ENCODE data around the gene TMEM87B. TPM values are rescaled to one million over a fixed set of nuclear protein-coding genes. Genes with fewer than 3 reads are reported as not detected.
"Not testable (repeated sequence)": the region's sequence is repeated elsewhere in the genome, so short reads cannot be mapped to it uniquely, and the experiment has no call there.

Gene TMEM87B
- total RNA-seq, 4 donors from 2014 or later: 11.9 to 20.1 (median 18.2) TPM

DNA sequence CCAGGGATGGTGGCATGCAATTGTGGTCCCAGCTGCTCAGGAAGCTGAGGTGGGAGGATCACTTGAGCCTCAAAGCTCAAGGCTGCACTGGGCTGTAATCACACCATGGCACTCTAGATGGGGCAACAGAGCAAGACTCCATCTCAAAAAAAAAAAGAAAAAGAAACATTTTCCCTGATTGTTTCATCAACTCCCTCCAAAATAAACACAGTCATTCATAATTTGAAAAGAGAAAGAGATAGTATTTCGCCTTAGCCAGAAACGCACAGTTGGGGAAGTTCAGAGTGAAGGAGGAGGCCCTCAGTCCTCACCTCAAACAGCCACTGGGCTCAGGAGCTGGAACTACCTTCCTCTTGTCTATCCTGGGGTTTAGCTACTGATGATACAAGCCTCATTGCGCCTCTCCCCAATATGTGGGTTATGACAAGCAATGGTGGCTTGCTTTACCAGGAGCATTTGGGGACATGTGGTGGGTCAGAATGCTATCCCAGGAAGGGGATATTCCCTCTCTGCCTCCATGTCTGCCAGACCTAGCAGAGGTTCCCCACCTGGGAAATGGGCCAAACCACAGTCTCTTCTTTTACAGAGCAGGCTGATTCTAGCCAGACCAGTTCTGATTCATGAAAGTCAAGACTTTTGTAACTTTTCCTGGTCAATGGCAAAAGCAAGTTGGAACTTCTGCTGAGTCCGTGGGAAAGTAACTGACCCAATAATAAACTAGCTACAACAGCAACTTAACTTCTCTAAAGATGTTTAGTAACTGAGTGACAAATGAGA is 22.2 kb upstream of the TMEM87B start:
- Histone ChIP-seq H3K27me3 (no peaks in the 10 kb centered on the region), H3K4me3 (no peak overlapping the region), H3K9me3 (no peaks in the 10 kb centered on the region), H3K36me3 (no peaks in the 10 kb centered on the region), H3K4me1 (peaks cover 0 to 34% (median 5%) of the 10 kb centered on the region in 4 donors), H3K27ac (peak overlapping the region in 2 of 4 donors; percentile 70 to 78)
- WGBS, 2 donors: 40 to 50% methylated on average over 4 of the region's 4 CpGs
- TF ChIP-seq POLR2A (IDR thresholded peaks at IDR 0.05) (no peak), CTCF (IDR thresholded peaks at IDR 0.05) (peak in 1 of 5 experiments; percentile 30), EP300 (IDR thresholded peaks at IDR 0.05) (peak in 1 of 2 donors; percentile 71)
- peak in 1 of 2 donors; percentile 51 for DNase-seq (ENCODE audit: low spot score in 2 of 2)

- 29 to 39% methylated on average over 1 of the region's 1 CpG for WGBS, 2 donors
Observed at GRCh38 chr2:112033600-112033999, 21.5 kb upstream of the TMEM87B start.

DNA sequence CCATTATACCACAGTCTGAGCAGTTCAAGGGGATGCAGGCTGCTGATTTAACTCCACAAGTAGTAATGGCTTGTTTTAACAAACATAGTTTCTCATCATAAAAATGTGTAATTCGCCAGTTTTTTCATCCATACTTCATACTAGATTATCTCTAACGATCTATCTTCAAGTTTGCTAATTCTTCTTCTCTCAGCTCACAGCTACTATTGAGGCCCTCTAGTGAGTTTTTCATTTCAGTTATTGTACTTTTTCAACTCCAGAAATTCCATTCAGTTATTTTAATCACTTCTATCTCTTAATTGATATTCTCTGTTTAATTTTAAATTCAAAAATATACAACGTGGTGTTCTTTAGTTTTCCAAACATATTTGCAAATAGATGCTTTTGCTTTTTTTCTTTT is 20.1 kb upstream of the TMEM87B start:
- no peak overlapping the region for H3K4me3 ChIP-seq
- no peak for TF ChIP-seq POLR2A (IDR thresholded peaks at IDR 0.05)
- no peak for TF ChIP-seq CTCF (IDR thresholded peaks at IDR 0.05)
- TF ChIP-seq EP300 (IDR thresholded peaks at IDR 0.05): no peak
- WGBS, 2 donors: 78 to 91% methylated on average over 3 of the region's 3 CpGs
- H3K27ac ChIP-seq: no peak overlapping the region
- no peaks in the 10 kb centered on the region for H3K9me3 ChIP-seq
- DNase-seq (ENCODE audit: low spot score in 2 of 2): no peak
- H3K4me1 ChIP-seq: peaks cover 0 to 34% (median 5%) of the 10 kb centered on the region in 4 donors
- H3K36me3 ChIP-seq: no peaks in the 10 kb centered on the region
- no peaks in the 10 kb centered on the region for H3K27me3 ChIP-seq

More at GRCh38 chr2:112033600-112033999, 21.5 kb upstream of the TMEM87B start:
- DNase-seq (ENCODE audit: low spot score in 2 of 2): no peak
- Histone ChIP-seq H3K27ac (peak overlapping the region in 1 of 4 donors; percentile 78), H3K36me3 (no peaks in the 10 kb centered on the region), H3K4me3 (no peak overlapping the region), H3K9me3 (no peaks in the 10 kb centered on the region), H3K4me1 (peaks cover 0 to 34% (median 5%) of the 10 kb centered on the region in 4 donors), H3K27me3 (no peaks in the 10 kb centered on the region)
- no peak for TF ChIP-seq EP300 (IDR thresholded peaks at IDR 0.05)
- TF ChIP-seq CTCF (IDR thresholded peaks at IDR 0.05): no peak
- no peak for TF ChIP-seq POLR2A (IDR thresholded peaks at IDR 0.05)

- Histone ChIP-seq H3K27ac (no peak overlapping the region), H3K36me3 (no peaks in the 10 kb centered on the region), H3K4me3 (no peak overlapping the region), H3K4me1 (peaks cover 0 to 34% (median 5%) of the 10 kb centered on the region in 4 donors), H3K9me3 (no peaks in the 10 kb centered on the region), H3K27me3 (no peaks in the 10 kb centered on the region)
- no peak for DNase-seq (ENCODE audit: low spot score in 2 of 2)
- 93 to 95% methylated on average over 1 of the region's 1 CpG for WGBS, 2 donors
- no peak for TF ChIP-seq EP300 (IDR thresholded peaks at IDR 0.05)
- TF ChIP-seq POLR2A (IDR thresholded peaks at IDR 0.05): no peak
- TF ChIP-seq CTCF (IDR thresholded peaks at IDR 0.05): no peak
Observed at GRCh38 chr2:112035786-112036185, 19.3 kb upstream of the TMEM87B start.

DNA sequence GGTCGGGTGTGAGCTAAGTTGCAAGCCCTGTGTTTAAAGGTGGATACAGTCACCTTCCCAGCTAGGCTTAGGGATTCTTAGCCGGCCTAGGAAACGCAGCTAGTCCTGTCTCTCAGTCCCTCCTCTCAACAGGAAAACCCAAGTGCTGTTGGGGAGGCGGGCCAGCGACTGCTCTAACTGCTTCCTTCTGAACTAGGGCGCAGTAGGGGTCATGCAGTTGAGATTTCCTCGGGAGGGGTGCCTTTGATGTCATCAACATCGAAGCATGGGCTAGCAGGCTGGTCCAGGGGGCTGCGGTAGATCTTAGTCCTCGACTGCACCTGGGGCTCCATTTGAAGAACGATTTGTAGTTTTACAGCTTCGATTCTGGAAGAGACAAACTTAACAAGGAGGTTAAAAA is 15.5 kb upstream of the TMEM87B start:
- not testable (repeated sequence) for DNase-seq (ENCODE audit: low spot score in 2 of 2)
- WGBS, 2 donors: 81 to 89% methylated on average over 12 of the region's 12 CpGs

GRCh38 chr2:112040066-112040465 is 15.0 kb upstream of the TMEM87B start:
- not testable (repeated sequence) for DNase-seq (ENCODE audit: low spot score in 2 of 2); H3K36me3 ChIP-seq; H3K27me3 ChIP-seq; H3K4me3 ChIP-seq; H3K27ac ChIP-seq; H3K9me3 ChIP-seq; H3K4me1 ChIP-seq
- 85 to 86% methylated on average over 2 of the region's 2 CpGs for WGBS, 2 donors

More for the DNA sequence above, 15.5 kb upstream of the TMEM87B start:
- H3K27ac ChIP-seq, H3K9me3 ChIP-seq, H3K4me1 ChIP-seq, H3K4me3 ChIP-seq, H3K27me3 ChIP-seq, H3K36me3 ChIP-seq: not testable (repeated sequence)

DNA sequence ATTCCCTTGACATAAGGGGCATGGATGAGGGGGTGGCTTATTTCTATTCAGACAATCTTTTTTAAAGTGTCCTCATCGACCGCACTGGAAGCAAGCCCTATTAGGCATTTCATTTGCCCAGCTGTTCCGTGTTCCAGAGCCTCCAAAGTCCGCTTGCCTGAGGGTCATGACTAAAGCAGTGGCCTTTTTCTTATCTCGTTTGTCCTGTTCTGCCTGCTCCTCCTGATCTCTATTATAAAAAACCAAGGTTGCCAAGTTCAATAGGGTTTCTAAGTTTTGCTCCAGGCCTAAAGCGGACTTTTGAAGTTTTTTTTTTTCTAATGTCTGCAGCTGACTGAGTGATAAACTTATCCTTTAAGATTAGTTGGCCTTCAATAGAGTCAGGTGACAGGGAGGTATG is 13.6 kb upstream of the TMEM87B start:
- H3K9me3 ChIP-seq: peaks cover 0 to 14% (median 0%) of the 10 kb centered on the region in 4 donors
- DNase-seq (ENCODE audit: low spot score in 2 of 2); H3K27ac ChIP-seq; H3K4me3 ChIP-seq; H3K4me1 ChIP-seq; H3K36me3 ChIP-seq; H3K27me3 ChIP-seq: not testable (repeated sequence)
- 73 to 78% methylated on average over 6 of the region's 6 CpGs for WGBS, 2 donors

Data from tibial nerve (tissue), 4 donors.